CD14-positive monocyte (primary cell): ENCODE results near the gene ZCCHC14. TPM values are rescaled to one million over a fixed set of nuclear protein-coding genes. Genes with fewer than 3 reads are reported as not detected.

Source experiments
- DNase-seq, 3 donors: peaks; one replicate each; pipeline ENCODE4 v3.0.0-alpha.2; 2011 to 2022
- H2AFZ ChIP-seq: 2 replicates; pipeline ENCODE4 v1.6.0; 2012; ENCODE audit warnings: mild to moderate bottlenecking, low read depth, low read length, inconsistent platforms; ENCODE audit not compliant: insufficient read depth, poor library complexity, severe bottlenecking
- H3K27ac ChIP-seq, 2 donors: 1 replicate in 1 of 2; 2 replicates in 1 of 2; pipeline ENCODE4 v1.5.1; 2012 to 2013; ENCODE audit warnings: low read length in 2 of 2, control low read depth in 1 of 2, inconsistent platforms in 1 of 2, low read depth in 1 of 2, mild to moderate bottlenecking in 1 of 2
- H3K27me3 ChIP-seq, 2 donors: one replicate each; pipeline versions ENCODE4 v1.6.0 to v1.6.1; 2011 to 2013; ENCODE audit warnings: low read length in 2 of 2; ENCODE audit not compliant: control insufficient read depth in 2 of 2, insufficient read depth in 2 of 2
- H3K36me3 ChIP-seq, 2 donors: replicated peaks in 1 of 2; 1 replicate in 1 of 2; 2 replicates in 1 of 2; pipeline versions ENCODE4 v1.5.1 to v1.6.1; 2012 to 2013; ENCODE audit warnings: low read length in 2 of 2, control low read depth in 1 of 2, inconsistent platforms in 1 of 2, mild to moderate bottlenecking in 1 of 2; ENCODE audit not compliant: insufficient read depth in 2 of 2, control insufficient read depth in 1 of 2
- H3K4me1 ChIP-seq, 2 donors: 1 replicate in 1 of 2; 2 replicates in 1 of 2; pipeline versions ENCODE4 v1.5.1 to v1.6.1; 2012 to 2013; ENCODE audit warnings: low read length in 2 of 2, control low read depth in 1 of 2, inconsistent platforms in 1 of 2, mild to moderate bottlenecking in 1 of 2, moderate library complexity in 1 of 2; ENCODE audit not compliant: insufficient read depth in 2 of 2, control insufficient read depth in 1 of 2
- H3K4me2 ChIP-seq: replicated peaks from 2 replicates; pipeline ENCODE3; 2012; ENCODE audit warnings: low read length, moderate library complexity, mild to moderate bottlenecking; ENCODE audit not compliant: poor library complexity, severe bottlenecking; ENCODE audit errors: extremely low read depth
- H3K4me3 ChIP-seq, 3 experiments: fragments of 200-600 bp in 1 of 3; sonication (generic) in 1 of 3; replicated peaks in 1 of 3; 1 replicate in 2 of 3; 2 replicates in 1 of 3; pipeline ENCODE4 v1.5.1; 2011 to 2013; ENCODE audit warnings: low read length in 3 of 3, mild to moderate bottlenecking in 3 of 3, control low read depth in 2 of 3, low read depth in 2 of 3, inconsistent platforms in 1 of 3, moderate library complexity in 1 of 3
- H3K79me2 ChIP-seq: 2 replicates; pipeline ENCODE4 v1.6.0; 2012; ENCODE audit warnings: mild to moderate bottlenecking, control low read depth, inconsistent platforms, low read length, moderate library complexity; ENCODE audit not compliant: insufficient read depth
- H3K9ac ChIP-seq: 2 replicates; pipeline ENCODE4 v1.6.0; 2017; ENCODE audit warnings: low read length, mild to moderate bottlenecking; ENCODE audit not compliant: insufficient read depth, poor library complexity, severe bottlenecking
- H3K9me3 ChIP-seq, 2 donors: replicated peaks in 1 of 2; 1 replicate in 1 of 2; 2 replicates in 1 of 2; pipeline versions ENCODE4 v1.5.1 to v1.6.1; 2012 to 2013; ENCODE audit warnings: low read length in 2 of 2, control low read depth in 1 of 2; ENCODE audit not compliant: control insufficient read depth in 1 of 2, insufficient read depth in 1 of 2
- H4K20me1 ChIP-seq: 2 replicates; pipeline ENCODE4 v1.6.0; 2012; ENCODE audit warnings: mild to moderate bottlenecking, low read length, control low read depth, moderate library complexity; ENCODE audit not compliant: insufficient read depth
- H3K27ac Mint-ChIP-seq, 7 donors: one replicate each; pipeline ENCODE4 v1.8.0; 2020; ENCODE audit warnings: mild to moderate bottlenecking in 7 of 7, mixed read lengths in 7 of 7, moderate library complexity in 6 of 7, inconsistent platforms in 2 of 7
- H3K27me3 Mint-ChIP-seq, 3 donors: one replicate each; pipeline ENCODE4 v1.8.0; 2021 to 2022; ENCODE audit warnings: low read depth in 3 of 3, mild to moderate bottlenecking in 3 of 3, mixed read lengths in 3 of 3, moderate library complexity in 3 of 3, inconsistent platforms in 1 of 3
- H3K36me3 Mint-ChIP-seq, 2 donors: one replicate each; pipeline ENCODE4 v1.8.0; 2020; ENCODE audit warnings: mixed read lengths in 2 of 2, inconsistent platforms in 1 of 2, mild to moderate bottlenecking in 1 of 2
- H3K4me1 Mint-ChIP-seq: one replicate; pipeline ENCODE4 v1.8.0; 2020; ENCODE audit warnings: mild to moderate bottlenecking, mixed read lengths
- H3K4me3 Mint-ChIP-seq, 2 donors: one replicate each; pipeline ENCODE4 v1.8.0; 2020; ENCODE audit warnings: mild to moderate bottlenecking in 2 of 2, mixed read lengths in 2 of 2, moderate library complexity in 1 of 2
- H3K9me3 Mint-ChIP-seq, 7 donors: one replicate each; pipeline ENCODE4 v1.8.0; 2020 to 2022; ENCODE audit warnings: mixed read lengths in 7 of 7, mild to moderate bottlenecking in 6 of 7, moderate library complexity in 6 of 7, inconsistent platforms in 2 of 7
- CTCF ChIP-seq: fragments of 200-600 bp; IDR thresholded peaks from one replicate; pipeline ENCODE4 v1.8.0; 2022; ENCODE audit warnings: antibody characterized with exemption, mild to moderate bottlenecking
- WGBS: methylation state at CpG from one replicate; pipeline ENCODE4 v1.1.5; 2013; ENCODE audit warnings: missing lambda C conversion rate; ENCODE audit not compliant: insufficient coverage; 5-methylcytosine and 5-hydroxymethylcytosine counted together
- intact Hi-C, 2 donors: fragments of 100-400 bp; cut with micrococcal nuclease; formaldehyde crosslinking; loops; one replicate each; pipeline versions ENCODE4 v1.15.0 to v1.15.1; 2023
- polyA plus RNA-seq, 3 donors: library from polyadenylated mRNA; depleted of rRNA in 1 of 3; unstranded in 2 of 3; stranded (reverse) in 1 of 3; fragments of 300-500 nt in 2 of 3; fragments of >200 nt in 1 of 3; fragmentation: Illumina TruSeq in 2 of 3; gene quantifications; 1 replicate in 2 of 3; 2 replicates in 1 of 3; pipeline ENCODE4 v1.2.3, GENCODE V29; 2012 to 2021

The ZCCHC14 gene
- polyA plus RNA-seq, 3 donors: 0.11 to 4.0 (median 0.22) TPM

GRCh38 chr16:87420026-87421002 is 72.5 kb downstream of the ZCCHC14 start:
- H3K9ac ChIP-seq: no peak overlapping the region

More at GRCh38 chr16:87420026-87421002, 72.5 kb downstream of the ZCCHC14 start:
- peaks cover 0 to 3% (median 2%) of the 10 kb centered on the region in 3 donors for H3K27me3 Mint-ChIP-seq
- H3K27ac Mint-ChIP-seq: no peak overlapping the region
- H3K4me2 ChIP-seq: no peak overlapping the region
- H3K9me3 Mint-ChIP-seq: peaks cover 0 to 3% (median 0%) of the 10 kb centered on the region in 7 donors
- no peak overlapping the region for H3K4me3 Mint-ChIP-seq
- H3K4me3 ChIP-seq: no peak overlapping the region
- no peaks in the 10 kb centered on the region for H3K79me2 ChIP-seq
- no peak overlapping the region for H3K27ac ChIP-seq
- TF ChIP-seq CTCF: no peak
- H3K27me3 ChIP-seq: no peaks in the 10 kb centered on the region
- intact Hi-C loops: no loop called here
- H3K4me1 ChIP-seq: no peaks in the 10 kb centered on the region
- no peaks in the 10 kb centered on the region for H3K4me1 Mint-ChIP-seq
- no peak overlapping the region for H2AFZ ChIP-seq
- peaks cover 22 to 49% of the 10 kb centered on the region in 2 donors for H3K36me3 ChIP-seq
- no peaks in the 10 kb centered on the region for H3K9me3 ChIP-seq
- H3K36me3 Mint-ChIP-seq: peaks cover 49 to 77% of the 10 kb centered on the region in 2 donors
- no peaks in the 10 kb centered on the region for H4K20me1 ChIP-seq
- WGBS: 97% methylated on average over 23 of the region's 25 CpGs
- DNase-seq: no peak
